GM19395 (cell line): Measurements from ENCODE around the gene IQCC.

ENCODE experiments used
- ATAC-seq: cut with Tn5 transposase; IDR thresholded peaks from one replicate; pipeline ENCODE4 v1.9.1; 2021; ENCODE audit warnings: mild to moderate bottlenecking, moderate library complexity; ENCODE audit not compliant: unreplicated experiment

Gene IQCC

DNA sequence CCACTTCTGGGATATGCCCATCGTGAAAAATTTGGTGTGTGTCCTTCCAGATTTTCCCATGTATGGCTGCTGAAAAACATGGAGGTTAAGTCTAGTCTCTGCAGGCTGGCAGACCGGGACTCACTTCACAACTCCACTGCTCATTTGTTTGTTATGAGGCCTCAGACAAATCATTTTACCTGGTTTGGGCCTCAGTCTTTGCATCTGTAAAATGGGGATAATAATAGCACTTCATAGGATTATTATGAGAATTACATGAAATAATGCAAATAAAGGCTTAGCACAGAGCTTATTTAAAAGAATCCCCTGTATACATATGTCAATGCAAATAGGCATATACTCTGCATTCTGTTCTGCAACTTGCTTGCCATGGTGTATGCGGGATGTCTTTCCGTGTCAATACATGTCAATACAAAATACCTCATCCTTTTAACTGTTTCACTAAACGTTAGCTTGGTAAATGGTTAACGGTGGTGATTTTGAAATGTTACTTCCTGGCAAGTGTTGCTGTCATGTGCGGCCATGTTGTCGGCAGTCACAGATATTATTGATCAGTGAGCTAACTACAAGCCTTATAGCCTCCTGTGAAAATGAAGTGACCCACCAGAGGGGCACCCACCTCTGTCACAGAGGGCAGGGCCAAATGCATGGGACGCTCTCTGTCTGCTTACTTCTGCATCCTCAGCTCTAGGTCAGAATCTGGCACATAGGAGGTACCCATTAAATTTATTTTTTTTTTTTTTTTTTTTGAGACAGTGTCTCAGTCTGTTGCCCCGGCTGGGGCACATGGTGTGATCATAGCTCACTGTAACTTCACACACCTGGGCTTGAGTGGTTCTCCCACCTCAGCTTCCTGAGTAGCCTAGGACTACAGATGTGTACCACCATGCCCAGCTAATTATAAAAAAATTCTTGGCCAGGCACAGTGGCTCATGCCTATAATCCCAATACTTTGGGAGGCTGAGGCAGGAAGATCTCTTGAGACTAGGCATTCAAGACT lies 49.9 kb downstream of the IQCC start:
- no peak for ATAC-seq

DNA sequence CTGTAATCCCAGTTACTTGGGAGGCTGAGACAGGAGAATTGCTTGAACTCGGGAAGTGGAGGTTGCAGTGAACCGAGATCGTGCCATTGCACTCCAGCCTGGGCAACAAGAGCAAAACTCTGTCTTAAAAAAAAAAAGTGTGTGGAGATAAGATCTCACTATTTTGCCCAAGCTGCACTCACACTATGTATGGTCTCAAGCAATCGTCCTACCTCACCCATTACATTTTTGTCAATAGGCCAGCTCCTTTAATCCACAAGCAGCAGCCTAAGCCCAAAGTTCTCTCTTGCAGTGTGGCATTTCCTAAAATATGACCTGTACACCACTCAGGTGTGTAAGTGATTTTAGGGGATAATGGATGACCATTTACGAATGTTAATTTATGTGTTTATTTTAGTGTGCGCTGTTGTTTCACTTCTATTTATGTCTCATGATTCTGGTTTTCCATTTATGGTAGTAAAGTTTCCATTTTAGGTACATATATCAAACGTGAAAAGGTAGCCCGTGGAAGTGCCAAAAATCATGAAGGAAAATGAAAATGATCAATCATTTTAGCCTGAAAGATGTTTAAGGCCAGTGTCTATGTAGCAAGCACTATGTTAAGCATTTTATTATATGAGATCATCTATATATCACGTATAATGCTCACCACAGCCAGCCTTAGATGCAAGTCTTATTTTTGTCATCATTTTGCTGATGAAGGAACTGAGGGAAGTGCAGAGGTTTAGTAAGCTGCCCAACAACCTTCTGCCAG lies 51.2 kb downstream of the IQCC start:
- no peak for ATAC-seq

DNA sequence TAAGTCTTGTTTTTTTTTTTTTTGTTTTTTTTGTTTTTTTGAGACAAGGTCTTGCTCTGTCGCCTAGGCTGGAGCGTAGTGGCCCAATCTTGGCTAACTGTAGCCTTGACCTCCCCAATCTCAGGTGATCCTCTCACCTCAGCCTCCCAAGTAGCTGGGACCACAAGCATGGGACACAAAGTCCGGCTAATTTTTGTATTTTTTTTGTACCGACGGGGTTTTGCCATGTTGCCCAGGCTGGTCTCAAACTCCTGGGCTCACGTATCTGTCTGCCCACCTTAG lies 51.7 kb downstream of the IQCC start:
- ATAC-seq = no peak
